Heart left ventricle (tissue), 16 donors: ENCODE measurements around the gene HIPK1. TPM values are rescaled to one million over a fixed set of nuclear protein-coding genes. Genes with fewer than 3 reads are reported as not detected.

Source experiments
- ATAC-seq, 4 donors: fragments of 200-7000 bp; cut with Tn5 transposase; one replicate each; pipeline ENCODE4 v1.9.1; 2020 to 2022; ENCODE audit warnings: moderate library complexity in 4 of 4, mild to moderate bottlenecking in 3 of 4, moderate number of reproducible peaks in 1 of 4
- DNase-seq, 5 donors: peaks; one replicate each; pipeline ENCODE4 v3.0.0-alpha.2; 2020
- H3K27ac ChIP-seq, 12 donors: fragments of 200-600 bp; sonication (generic) in 4 of 12; one replicate each; pipeline versions ENCODE4 v1.5.0 to v1.8.0; 2016 to 2022; ENCODE audit warnings: mild to moderate bottlenecking in 2 of 12
- H3K27me3 ChIP-seq, 9 donors: fragments of 200-600 bp; sonication (generic) in 2 of 9; one replicate each; pipeline versions ENCODE4 v1.5.1 to v1.8.0; 2016 to 2022; ENCODE audit warnings: mild to moderate bottlenecking in 3 of 9
- H3K36me3 ChIP-seq, 9 donors: fragments of 200-600 bp; sonication (generic) in 2 of 9; one replicate each; pipeline versions ENCODE4 v1.5.0 to v1.8.0; 2018 to 2022; ENCODE audit warnings: mild to moderate bottlenecking in 2 of 9
- H3K4me1 ChIP-seq, 12 donors: fragments of 200-600 bp; sonication (generic) in 4 of 12; one replicate each; pipeline versions ENCODE4 v1.5.0 to v1.8.0; 2016 to 2022; ENCODE audit warnings: mild to moderate bottlenecking in 3 of 12
- H3K4me3 ChIP-seq, 12 donors: fragments of 200-600 bp; sonication (generic) in 4 of 12; one replicate each; pipeline versions ENCODE4 v1.5.0 to v1.8.0; 2017 to 2022; ENCODE audit warnings: mild to moderate bottlenecking in 9 of 12, moderate library complexity in 4 of 12
- H3K9me3 ChIP-seq, 12 donors: fragments of 200-600 bp; sonication (generic) in 4 of 12; one replicate each; pipeline versions ENCODE4 v1.5.0 to v1.8.0; 2016 to 2022; ENCODE audit warnings: mild to moderate bottlenecking in 1 of 12
- POLR2A ChIP-seq, 2 donors: fragments of 450-650 bp; IDR thresholded peaks; one replicate each; pipeline ENCODE4 v1.6.1; 2017; ENCODE audit warnings: antibody characterized with exemption in 2 of 2, mild to moderate bottlenecking in 2 of 2, moderate library complexity in 2 of 2
- WGBS, 4 donors: extraction: QIAGEN DNeasy Blood & Tissue Kit in 2 of 4; methylation state at CpG; one replicate each; pipeline versions ENCODE4 v1.1.5 to v1.1.7; 2013 to 2018; 5-methylcytosine and 5-hydroxymethylcytosine counted together
- intact Hi-C, 10 donors: fragments of 100-400 bp; cut with DNase I; formaldehyde crosslinking; loops; one replicate each; pipeline versions ENCODE4 v1.11.1 to v1.14.2; 2022
- polyA plus RNA-seq, 2 donors: library from polyadenylated mRNA; stranded (reverse); fragments of 200-250 nt; gene quantifications; one replicate each; pipeline ENCODE4 v1.2.3, GENCODE V29; 2013
- total RNA-seq, 9 donors: library from RNA; depleted of rRNA in 2 of 9; stranded (reverse); fragments of >200 nt in 2 of 9; fragmentation: NEBNext Ultra II Directional in 3 of 9; extraction: Animal tissue kit (Norgen Biotek cat#: 25700) in 3 of 9; gene quantifications; one replicate each; pipeline versions ENCODE4 v1.1.0 to v1.2.4, GENCODE V29; 2016 to 2023
- TF ChIP-seq, protein P1 (sequence below), 12 donors: fragments of 200-600 bp; sonication (generic) in 4 of 12; IDR thresholded peaks; one replicate each; pipeline versions ENCODE4 v1.5.0 to v1.8.0; 2018 to 2022; ENCODE audit warnings: antibody characterized with exemption in 12 of 12, mild to moderate bottlenecking in 5 of 12
- donor health status: ischemic (EF 13 %, LVEDD 7.1; RV severe dilation, severe dysfunction).
- donor health status: healthy with polysubstance abuse.
- donor health status: DM: no; HTN: yes; CAD: no.
- donor health status: DM: no; HTN: no; CAD: no.
- donor health status: ischemic (EF 25% LVEDD 6.9; RV normal size, moderate dysfunction).
- donor health status: ischemic (EF 25% LVEDD 5.7; RV mildly dilated, moderate dysfunction).
- donor health status: healthy.
- donor health status: DM: yes; HTN: yes; CAD: no.
- donor health status: ischemic (EF 35%, LVEDD 5.7; RV mildly dilated, moderate dysfunction).
- donor health status: nonischemic (EF 11% LVEDD 7.7; RV severe dilation, severe dysfunction).
- donor health status: DM: yes; HTN: yes; CAD: no.
- donor health status: PGD.
- donor health status: ischemic (EF 29% LVEDD 5.4; RV normal size, mild dysfunction).
- donor health status: nonischemic (EF 23%, LVEDD 6.1; RV moderate dilation, normal function).

HIPK1 gene
- total and polyA plus RNA-seq, 11 donors, result 7.0 to 102 (median 52.4) TPM

DNA sequence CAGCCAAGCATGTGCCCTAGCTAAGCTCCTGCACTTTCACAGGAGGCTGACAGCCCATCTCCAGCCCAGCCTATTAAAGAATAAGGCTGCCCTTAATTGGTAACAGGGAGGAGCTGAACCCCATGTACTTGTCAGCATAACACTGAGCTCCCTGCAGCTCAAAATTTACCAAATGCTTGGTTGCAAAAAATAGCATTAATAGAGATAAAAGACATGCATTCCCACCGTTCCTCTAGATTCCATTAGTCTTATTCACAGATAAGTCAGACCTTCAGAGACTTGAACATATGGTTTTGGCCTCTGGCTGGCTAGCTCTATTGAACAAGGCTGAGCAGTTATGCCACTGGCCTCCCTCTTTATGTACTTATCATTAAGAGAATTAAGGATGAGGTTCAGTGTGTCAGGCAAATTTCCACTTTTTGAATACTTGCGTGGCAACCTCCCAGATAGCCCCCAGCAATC is 79.4 kb downstream of the HIPK1 start:
- WGBS, 4 donors, result 54 to 67% (median 62%) methylated on average over 2 of the region's 2 CpGs
- no peak for TF ChIP-seq POLR2A (IDR thresholded peaks at IDR 0.05)
- TF ChIP-seq, protein P1, sequence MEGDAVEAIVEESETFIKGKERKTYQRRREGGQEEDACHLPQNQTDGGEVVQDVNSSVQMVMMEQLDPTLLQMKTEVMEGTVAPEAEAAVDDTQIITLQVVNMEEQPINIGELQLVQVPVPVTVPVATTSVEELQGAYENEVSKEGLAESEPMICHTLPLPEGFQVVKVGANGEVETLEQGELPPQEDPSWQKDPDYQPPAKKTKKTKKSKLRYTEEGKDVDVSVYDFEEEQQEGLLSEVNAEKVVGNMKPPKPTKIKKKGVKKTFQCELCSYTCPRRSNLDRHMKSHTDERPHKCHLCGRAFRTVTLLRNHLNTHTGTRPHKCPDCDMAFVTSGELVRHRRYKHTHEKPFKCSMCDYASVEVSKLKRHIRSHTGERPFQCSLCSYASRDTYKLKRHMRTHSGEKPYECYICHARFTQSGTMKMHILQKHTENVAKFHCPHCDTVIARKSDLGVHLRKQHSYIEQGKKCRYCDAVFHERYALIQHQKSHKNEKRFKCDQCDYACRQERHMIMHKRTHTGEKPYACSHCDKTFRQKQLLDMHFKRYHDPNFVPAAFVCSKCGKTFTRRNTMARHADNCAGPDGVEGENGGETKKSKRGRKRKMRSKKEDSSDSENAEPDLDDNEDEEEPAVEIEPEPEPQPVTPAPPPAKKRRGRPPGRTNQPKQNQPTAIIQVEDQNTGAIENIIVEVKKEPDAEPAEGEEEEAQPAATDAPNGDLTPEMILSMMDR (IDR thresholded peaks at IDR 0.05), result no peak

DNA sequence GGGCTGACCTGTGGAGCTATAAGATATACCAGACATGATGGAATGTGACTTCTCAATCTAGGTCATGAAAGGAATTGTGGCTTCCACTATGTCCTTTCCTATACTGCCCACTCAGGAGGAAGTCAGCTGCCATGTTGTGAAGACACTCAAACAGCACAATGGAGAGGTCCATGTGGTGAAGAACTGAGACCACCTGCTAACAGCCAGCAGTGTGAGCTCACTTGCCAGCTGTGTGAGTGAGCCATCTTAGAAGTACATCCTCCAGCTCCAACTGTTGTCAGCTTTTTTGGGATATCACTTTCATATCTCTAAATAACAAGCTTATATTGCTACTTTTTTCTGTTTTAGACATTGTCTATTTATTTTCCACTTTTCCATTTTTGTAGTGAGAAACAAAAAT is 79.9 kb downstream of the HIPK1 start:
- Histone ChIP-seq H3K4me1 (peaks cover 0 to 3% (median 0%) of the 10 kb centered on the region in 12 donors), H3K4me3 (no peak overlapping the region), H3K36me3 (no peaks in the 10 kb centered on the region), H3K9me3 (no peaks in the 10 kb centered on the region), H3K27me3 (no peaks in the 10 kb centered on the region), H3K27ac (no peak overlapping the region)
- DNase-seq, result no peak
- TF ChIP-seq, protein P1 (IDR thresholded peaks at IDR 0.05), result no peak
- no peak for TF ChIP-seq POLR2A (IDR thresholded peaks at IDR 0.05)
- intact Hi-C loops, result no loop called here
- no peak for ATAC-seq

More for the DNA sequence above, 79.4 kb downstream of the HIPK1 start:
- Histone ChIP-seq H3K4me3 (no peak overlapping the region), H3K9me3 (no peaks in the 10 kb centered on the region), H3K27me3 (no peaks in the 10 kb centered on the region), H3K4me1 (peaks cover 0 to 7% (median 2%) of the 10 kb centered on the region in 12 donors), H3K36me3 (no peaks in the 10 kb centered on the region), H3K27ac (no peak overlapping the region)
- DNase-seq (no peak), ATAC-seq (no peak)
- intact Hi-C loops, result no loop called here

DNA sequence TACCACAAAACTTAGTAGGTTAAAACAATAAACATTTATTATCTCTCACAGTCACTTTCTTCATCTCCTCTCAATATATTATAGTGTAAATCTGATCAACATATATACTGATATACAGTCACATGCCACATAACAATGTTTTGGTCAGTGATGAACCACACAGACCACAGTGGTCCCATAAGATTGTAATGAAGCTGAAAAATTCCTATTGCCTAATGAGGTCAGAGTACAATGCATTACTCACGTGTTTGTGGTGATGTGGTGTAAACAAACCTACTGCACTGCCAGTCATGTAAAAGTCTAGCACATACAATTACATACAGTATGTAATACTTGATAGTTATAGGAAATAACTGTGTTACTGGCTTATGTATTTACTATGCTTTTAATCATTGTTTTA is 80.3 kb downstream of the HIPK1 start:
- no peaks in the 10 kb centered on the region for H3K9me3 ChIP-seq
- intact Hi-C loops, result no loop called here
- H3K36me3 ChIP-seq, result no peaks in the 10 kb centered on the region
- H3K27me3 ChIP-seq, result peaks cover 0 to under 1% (median 0%) of the 10 kb centered on the region in 9 donors
- 85 to 91% (median 88%) methylated on average over 1 of the region's 1 CpG for WGBS, 4 donors
- H3K4me1 ChIP-seq, result no peaks in the 10 kb centered on the region
- H3K27ac ChIP-seq, result no peak overlapping the region
- H3K4me3 ChIP-seq, result no peak overlapping the region
- DNase-seq, result no peak
- no peak for TF ChIP-seq POLR2A (IDR thresholded peaks at IDR 0.05)
- TF ChIP-seq, protein P1 (IDR thresholded peaks at IDR 0.05), result no peak
- no peak for ATAC-seq

DNA sequence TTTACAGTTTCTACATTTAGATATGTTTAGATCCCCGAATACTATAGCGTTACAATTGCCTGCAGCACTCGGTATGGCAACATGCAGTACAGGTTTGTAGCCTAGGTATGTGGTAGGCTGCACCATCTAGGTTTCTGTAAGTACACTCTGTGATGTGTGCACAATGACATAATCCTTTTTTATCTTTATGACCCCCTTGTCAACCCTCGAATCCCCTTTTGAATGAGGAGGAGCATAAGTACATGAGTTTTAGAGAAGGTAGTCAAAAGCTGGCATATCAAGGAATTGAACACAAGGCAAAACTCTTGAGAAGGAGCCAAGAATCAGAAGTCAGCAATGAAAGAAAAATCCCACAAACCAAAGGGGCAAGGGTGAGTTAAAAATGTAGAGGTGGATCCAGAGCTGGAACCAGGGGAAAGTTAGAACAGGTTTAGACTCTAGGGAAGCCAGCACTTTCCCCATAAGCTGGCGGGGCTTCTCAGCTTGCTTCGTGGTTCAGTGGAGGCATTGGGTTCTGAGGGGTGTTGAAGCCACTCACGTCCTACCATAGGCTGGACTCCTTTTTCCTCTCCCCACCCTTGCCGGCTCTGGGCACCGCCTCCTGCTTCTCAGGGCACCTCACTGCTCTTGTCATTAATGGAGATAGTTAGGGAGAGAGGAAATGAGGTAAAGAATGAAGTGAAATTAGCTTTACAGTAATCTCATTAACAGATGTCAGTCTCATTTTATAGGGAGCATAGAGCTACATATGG is 81.5 kb downstream of the HIPK1 start:
- DNase-seq (no peak), ATAC-seq (no peak)
- Histone ChIP-seq H3K27me3 (peaks cover 0 to 5% (median 0%) of the 10 kb centered on the region in 9 donors), H3K36me3 (no peaks in the 10 kb centered on the region), H3K4me1 (no peaks in the 10 kb centered on the region), H3K9me3 (no peaks in the 10 kb centered on the region), H3K27ac (no peak overlapping the region), H3K4me3 (no peak overlapping the region)
- 56 to 68% (median 59%) methylated on average over 9 of the region's 9 CpGs for WGBS, 4 donors
- intact Hi-C loops, result no loop called here
- TF ChIP-seq, protein P1 (IDR thresholded peaks at IDR 0.05), result no peak
- no peak for TF ChIP-seq POLR2A (IDR thresholded peaks at IDR 0.05)
